ENCODE data around the gene ADGRB3.

GRCh38 chr6:69340196-69340595 lies 705.1 kb downstream of the ADGRB3 start:
- TF ChIP-seq CTCF (IDR thresholded peaks at IDR 0.05) (no peak), POLR2A (IDR thresholded peaks at IDR 0.05) (no peak), POLR2AphosphoS5 (IDR thresholded peaks at IDR 0.05) (no peak)

All from breast epithelium (tissue), 3 donors.